Dendritic cell treated with granulocyte-macrophage colony-stimulating factor and Interleukin-4, amounts not matched to agents 40 ng/mL and 50 ng/mL, for 4 days (primary cell): ENCODE results near the gene SFXN4.
"Not testable (repeated sequence)": the region's sequence is repeated elsewhere in the genome, so short reads cannot be mapped to it uniquely, and the experiment has no call there.

ENCODE experiments used
- H3K27ac Mint-ChIP-seq: one replicate; pipeline ENCODE4 v1.8.0; 2022; ENCODE audit warnings: mild to moderate bottlenecking, mixed read lengths
- H3K27me3 Mint-ChIP-seq: one replicate; pipeline ENCODE4 v1.8.0; 2022; ENCODE audit warnings: mild to moderate bottlenecking, mixed read lengths
- H3K36me3 Mint-ChIP-seq: one replicate; pipeline ENCODE4 v1.8.0; 2022; ENCODE audit warnings: low read depth, mixed read lengths
- H3K4me1 Mint-ChIP-seq: one replicate; pipeline ENCODE4 v1.8.0; 2022; ENCODE audit warnings: low read depth, mixed read lengths
- H3K4me3 Mint-ChIP-seq: one replicate; pipeline ENCODE4 v1.8.0; 2022; ENCODE audit warnings: mild to moderate bottlenecking, moderate library complexity, mixed read lengths
- H3K9me3 Mint-ChIP-seq: one replicate; pipeline ENCODE4 v1.8.0; 2022; ENCODE audit warnings: mixed read lengths
- intact Hi-C: fragments of 100-400 bp; cut with micrococcal nuclease; formaldehyde crosslinking; loops from one replicate; pipeline ENCODE4 v1.15.0; 2022

SFXN4 gene

DNA sequence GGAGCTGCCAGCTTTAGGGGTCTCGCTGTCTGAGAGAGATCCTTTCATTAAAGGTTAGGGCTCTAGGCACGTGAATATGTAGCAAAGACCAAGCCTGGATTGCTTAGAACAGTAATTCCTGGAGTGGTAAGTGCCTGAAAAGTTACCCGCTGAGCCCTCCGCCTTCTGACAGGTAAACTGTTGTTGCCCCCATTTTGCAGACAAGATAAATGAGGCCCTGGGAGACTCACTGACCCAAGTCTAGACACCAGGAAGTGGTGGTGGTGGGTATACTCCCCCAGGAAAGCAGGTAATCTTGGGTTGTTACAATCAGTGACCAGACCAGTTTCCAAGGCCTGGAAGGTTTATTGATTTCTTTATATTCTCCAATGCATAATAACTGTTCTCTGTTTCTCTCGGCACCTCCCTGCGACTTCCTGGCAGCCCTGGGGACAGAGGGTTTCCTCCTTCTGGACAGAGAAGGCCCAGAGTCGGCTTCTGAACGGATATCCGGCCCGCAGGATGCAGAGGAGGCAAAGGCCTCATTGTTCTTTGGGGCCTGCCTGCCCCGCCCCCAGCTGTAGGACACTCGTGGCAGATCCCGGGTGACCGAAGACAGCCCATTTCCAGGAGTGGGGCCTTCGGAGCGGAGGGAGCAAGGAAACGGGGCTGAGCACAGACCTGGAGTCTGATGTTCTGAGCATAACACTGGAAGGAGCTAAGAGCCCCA is 40.5 kb upstream of the SFXN4 start:
- peaks cover 6% of the 10 kb centered on the region for H3K36me3 Mint-ChIP-seq
- intact Hi-C loops = loop anchor here (1.0 to 5.0 kb wide), 2 partner anchors 211 to 391 kb away; partner anchors contain the start of gene TIAL1
- peaks cover 31% of the 10 kb centered on the region for H3K4me1 Mint-ChIP-seq
- H3K9me3 Mint-ChIP-seq = no peaks in the 10 kb centered on the region
- peak overlapping the region; percentile 85 for H3K4me3 Mint-ChIP-seq
- H3K27ac Mint-ChIP-seq = peak overlapping the region; percentile 89
- peaks cover 17% of the 10 kb centered on the region for H3K27me3 Mint-ChIP-seq

- Mint-ChIP-seq H3K27ac (no peak overlapping the region), H3K27me3 (peaks cover 10% of the 10 kb centered on the region), H3K4me1 (peaks cover 23% of the 10 kb centered on the region), H3K36me3 (peaks cover 6% of the 10 kb centered on the region), H3K4me3 (no peak overlapping the region), H3K9me3 (no peaks in the 10 kb centered on the region)
- intact Hi-C loops = no loop called here
Measured at GRCh38 chr10:119203006-119203405, 37.5 kb upstream of the SFXN4 start.

DNA sequence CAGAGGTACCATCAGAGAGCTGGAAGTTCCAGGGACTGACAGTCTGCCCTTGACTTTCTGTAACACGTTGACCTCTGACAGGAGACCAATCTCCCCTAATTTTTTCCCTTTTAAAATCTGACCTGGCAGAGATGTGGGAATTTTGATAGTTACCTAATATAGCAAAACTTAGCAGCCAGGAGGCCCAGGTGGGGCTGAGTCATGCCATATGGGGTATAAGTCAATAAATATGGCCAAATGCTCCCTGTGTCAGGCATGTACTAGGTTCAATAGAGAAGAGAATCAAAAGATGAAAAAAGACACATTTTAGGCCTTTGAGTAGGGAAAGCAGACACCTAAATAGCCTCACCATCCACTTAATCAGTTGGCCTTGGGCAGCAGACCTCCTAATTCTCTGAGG is 35.7 kb upstream of the SFXN4 start:
- H3K9me3 Mint-ChIP-seq = no peaks in the 10 kb centered on the region
- no peak overlapping the region for H3K4me3 Mint-ChIP-seq
- intact Hi-C loops = no loop called here
- H3K27me3 Mint-ChIP-seq = peaks cover 9% of the 10 kb centered on the region
- peaks cover 2% of the 10 kb centered on the region for H3K36me3 Mint-ChIP-seq
- H3K27ac Mint-ChIP-seq = no peak overlapping the region
- peaks cover 16% of the 10 kb centered on the region for H3K4me1 Mint-ChIP-seq

GRCh38 chr10:119199231-119199992 is 33.9 kb upstream of the SFXN4 start:
- H3K27me3 Mint-ChIP-seq = peaks cover 9% of the 10 kb centered on the region
- peaks cover 13% of the 10 kb centered on the region for H3K4me1 Mint-ChIP-seq
- intact Hi-C loops = loop anchor here (1.0 to 5.0 kb wide), 3 partner anchors 62 to 246 kb away; no protein-coding TSS in a partner anchor
- no peaks in the 10 kb centered on the region for H3K36me3 Mint-ChIP-seq
- no peaks in the 10 kb centered on the region for H3K9me3 Mint-ChIP-seq
- no peak overlapping the region for H3K27ac Mint-ChIP-seq
- no peak overlapping the region for H3K4me3 Mint-ChIP-seq

- Mint-ChIP-seq H3K27ac (peak overlapping the region; percentile 7), H3K4me3 (peak overlapping the region; percentile 58), H3K36me3 (no peaks in the 10 kb centered on the region), H3K4me1 (peaks cover 13% of the 10 kb centered on the region), H3K27me3 (peaks cover 9% of the 10 kb centered on the region), H3K9me3 (no peaks in the 10 kb centered on the region)
- intact Hi-C loops = loop anchor here (5.0 kb wide), 1 partner anchor 61 kb away; no protein-coding TSS in a partner anchor
Measured at GRCh38 chr10:119198438-119198837, 32.9 kb upstream of the SFXN4 start.

- H3K4me3 Mint-ChIP-seq = no peak overlapping the region
- H3K36me3 Mint-ChIP-seq = no peaks in the 10 kb centered on the region
- H3K27ac Mint-ChIP-seq = no peak overlapping the region
- H3K27me3 Mint-ChIP-seq = peaks cover 9% of the 10 kb centered on the region
- no peaks in the 10 kb centered on the region for H3K9me3 Mint-ChIP-seq
- H3K4me1 Mint-ChIP-seq = peaks cover 13% of the 10 kb centered on the region
- intact Hi-C loops = loop anchor here (5.0 kb wide), 1 partner anchor 61 kb away; no protein-coding TSS in a partner anchor
Measured at GRCh38 chr10:119197921-119198320, 32.4 kb upstream of the SFXN4 start.

DNA sequence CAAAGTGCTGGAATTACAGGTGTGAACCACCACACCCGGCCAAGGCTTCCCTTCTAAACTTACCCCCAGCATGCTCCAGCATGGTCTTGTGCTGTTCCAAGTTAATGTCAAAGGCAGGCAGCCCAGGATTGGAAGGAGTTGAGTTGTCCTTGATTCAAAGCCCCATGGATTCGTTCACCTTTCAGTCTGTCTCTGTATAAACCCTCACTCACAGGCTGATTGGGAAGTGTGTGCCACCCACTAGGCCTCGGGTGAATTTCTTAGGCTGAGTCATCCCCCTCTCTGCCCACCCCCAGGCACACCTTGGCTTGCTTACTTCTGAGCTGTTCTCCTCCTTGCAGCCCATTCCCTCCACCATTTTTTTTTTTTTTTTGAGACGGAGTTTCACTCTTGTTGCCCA is 26.4 kb upstream of the SFXN4 start:
- intact Hi-C loops = no loop called here
- Mint-ChIP-seq H3K27me3 (no peaks in the 10 kb centered on the region), H3K27ac (no peak overlapping the region), H3K4me1 (peaks cover 23% of the 10 kb centered on the region), H3K36me3 (no peaks in the 10 kb centered on the region), H3K9me3 (no peaks in the 10 kb centered on the region), H3K4me3 (no peak overlapping the region)

DNA sequence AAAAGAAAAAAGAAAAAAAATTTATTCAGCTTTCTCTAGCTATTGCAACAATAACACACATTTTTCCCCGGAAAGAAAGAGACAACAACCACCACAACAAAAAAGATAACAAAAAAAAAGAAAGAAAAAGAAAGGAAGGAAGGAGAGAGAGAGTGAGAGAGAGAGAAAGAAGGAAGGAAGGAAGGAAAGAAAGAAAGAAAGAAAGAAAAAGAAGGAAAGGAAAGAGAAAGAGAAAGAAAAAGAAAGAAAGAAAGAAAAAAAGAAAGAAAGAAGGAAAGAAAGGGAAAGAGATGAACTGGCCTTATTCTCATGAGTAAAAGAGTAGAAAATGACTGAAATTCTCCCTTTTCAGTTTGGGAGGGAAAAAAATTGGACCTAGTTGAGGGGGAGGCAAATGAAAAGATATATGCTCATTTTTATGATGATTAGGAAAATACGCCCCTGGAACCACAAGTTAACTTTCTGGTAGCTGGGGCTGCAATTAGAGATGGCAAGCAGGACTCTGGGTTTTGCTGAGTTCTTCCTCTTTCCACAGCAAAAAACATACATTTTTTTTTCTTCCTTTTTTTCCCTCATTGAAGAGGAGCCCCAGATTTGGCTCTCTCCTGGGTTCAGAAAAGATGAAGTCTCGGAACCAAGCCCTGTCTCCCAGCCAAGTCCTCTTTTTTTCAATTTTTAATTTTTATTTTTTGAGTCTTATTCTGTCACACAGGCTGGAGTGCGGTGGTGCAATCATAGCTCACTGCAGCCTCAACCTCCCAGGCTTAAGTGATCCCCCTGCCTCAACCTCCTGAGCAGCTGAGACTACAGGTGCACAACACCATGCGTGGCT is 25.7 kb upstream of the SFXN4 start:
- H3K9me3 Mint-ChIP-seq = no peaks in the 10 kb centered on the region
- no peak overlapping the region for H3K27ac Mint-ChIP-seq
- H3K4me3 Mint-ChIP-seq = no peak overlapping the region
- intact Hi-C loops = no loop called here
- peaks cover 23% of the 10 kb centered on the region for H3K4me1 Mint-ChIP-seq
- no peaks in the 10 kb centered on the region for H3K27me3 Mint-ChIP-seq
- H3K36me3 Mint-ChIP-seq = no peaks in the 10 kb centered on the region

- Mint-ChIP-seq H3K27me3 (no peaks in the 10 kb centered on the region), H3K36me3 (no peaks in the 10 kb centered on the region), H3K4me3 (no peak overlapping the region), H3K27ac (no peak overlapping the region), H3K9me3 (no peaks in the 10 kb centered on the region), H3K4me1 (peaks cover 23% of the 10 kb centered on the region)
- intact Hi-C loops = no loop called here
Measured at GRCh38 chr10:119190353-119190752, 24.8 kb upstream of the SFXN4 start.

DNA sequence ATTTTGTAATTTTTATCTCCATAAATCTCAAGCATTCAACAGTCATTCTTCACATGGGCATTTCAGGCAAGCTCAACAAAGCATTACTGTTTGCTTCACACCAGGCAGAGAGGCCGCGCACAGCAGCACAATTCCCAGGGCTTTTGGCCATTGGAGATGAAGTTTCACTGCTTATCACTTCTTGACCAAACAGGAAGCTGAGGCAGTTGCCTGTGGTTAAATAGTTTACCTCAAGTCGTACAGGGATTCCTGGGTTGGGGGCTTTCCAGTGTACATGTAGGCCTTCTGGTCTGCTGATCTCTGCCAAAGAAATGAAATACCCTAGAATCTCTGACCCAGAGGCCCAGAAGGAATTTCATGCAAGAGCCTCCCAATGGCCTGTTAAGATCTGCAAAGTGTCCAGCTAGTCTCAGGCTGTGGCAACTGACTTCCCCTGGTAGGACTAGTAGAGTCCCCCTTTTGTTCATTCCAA is 24.3 kb upstream of the SFXN4 start:
- no peaks in the 10 kb centered on the region for H3K27me3 Mint-ChIP-seq
- no peaks in the 10 kb centered on the region for H3K36me3 Mint-ChIP-seq
- H3K4me1 Mint-ChIP-seq = peaks cover 23% of the 10 kb centered on the region
- no peak overlapping the region for H3K4me3 Mint-ChIP-seq
- no peak overlapping the region for H3K27ac Mint-ChIP-seq
- intact Hi-C loops = no loop called here
- H3K9me3 Mint-ChIP-seq = no peaks in the 10 kb centered on the region

- intact Hi-C loops = no loop called here
- Mint-ChIP-seq H3K4me1 (peaks cover 7% of the 10 kb centered on the region), H3K27ac (no peak overlapping the region), H3K4me3 (no peak overlapping the region), H3K9me3 (no peaks in the 10 kb centered on the region), H3K27me3 (no peaks in the 10 kb centered on the region), H3K36me3 (no peaks in the 10 kb centered on the region)
Measured at GRCh38 chr10:119183664-119184412, 18.3 kb upstream of the SFXN4 start.

- H3K4me3 Mint-ChIP-seq, H3K9me3 Mint-ChIP-seq, H3K27ac Mint-ChIP-seq, H3K27me3 Mint-ChIP-seq, intact Hi-C loops: not testable (repeated sequence)
- peaks cover 30% of the 10 kb centered on the region for H3K4me1 Mint-ChIP-seq
- H3K36me3 Mint-ChIP-seq = peaks cover 19% of the 10 kb centered on the region
Measured at GRCh38 chr10:119180850-119181400, 15.4 kb upstream of the SFXN4 start.
